ENCODE results near the gene ARMH3.
A peak's percentile ranks its signal among the peaks of the same experiment; 100 is the strongest.

Gene ARMH3

DNA sequence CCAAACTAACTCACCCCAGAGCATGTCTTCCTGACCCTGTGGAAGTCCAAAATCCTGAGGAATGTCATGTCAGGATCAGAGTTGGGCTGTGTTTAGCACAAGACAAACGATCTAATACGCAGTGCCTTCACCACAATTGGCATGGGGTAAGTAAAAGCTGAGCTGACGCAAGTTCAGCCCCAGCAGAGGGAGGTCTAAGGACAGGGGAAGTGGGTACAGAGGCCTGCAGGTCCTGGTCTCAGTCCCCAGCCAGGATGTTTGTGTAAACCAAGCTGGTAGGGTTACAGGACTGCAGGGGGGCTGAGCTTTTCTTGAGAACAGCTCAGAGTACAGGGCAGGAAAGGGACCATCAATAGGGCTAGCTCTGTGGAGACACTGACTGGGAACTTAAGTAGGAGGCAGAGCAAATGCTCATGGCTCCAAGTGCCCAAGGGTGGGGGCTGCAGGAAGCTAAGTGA, 207.1 kb downstream of the ARMH3 start:
- no peak for DNase-seq (ENCODE audit: low spot score)
- TF ChIP-seq, protein P1, sequence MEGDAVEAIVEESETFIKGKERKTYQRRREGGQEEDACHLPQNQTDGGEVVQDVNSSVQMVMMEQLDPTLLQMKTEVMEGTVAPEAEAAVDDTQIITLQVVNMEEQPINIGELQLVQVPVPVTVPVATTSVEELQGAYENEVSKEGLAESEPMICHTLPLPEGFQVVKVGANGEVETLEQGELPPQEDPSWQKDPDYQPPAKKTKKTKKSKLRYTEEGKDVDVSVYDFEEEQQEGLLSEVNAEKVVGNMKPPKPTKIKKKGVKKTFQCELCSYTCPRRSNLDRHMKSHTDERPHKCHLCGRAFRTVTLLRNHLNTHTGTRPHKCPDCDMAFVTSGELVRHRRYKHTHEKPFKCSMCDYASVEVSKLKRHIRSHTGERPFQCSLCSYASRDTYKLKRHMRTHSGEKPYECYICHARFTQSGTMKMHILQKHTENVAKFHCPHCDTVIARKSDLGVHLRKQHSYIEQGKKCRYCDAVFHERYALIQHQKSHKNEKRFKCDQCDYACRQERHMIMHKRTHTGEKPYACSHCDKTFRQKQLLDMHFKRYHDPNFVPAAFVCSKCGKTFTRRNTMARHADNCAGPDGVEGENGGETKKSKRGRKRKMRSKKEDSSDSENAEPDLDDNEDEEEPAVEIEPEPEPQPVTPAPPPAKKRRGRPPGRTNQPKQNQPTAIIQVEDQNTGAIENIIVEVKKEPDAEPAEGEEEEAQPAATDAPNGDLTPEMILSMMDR (IDR thresholded peaks at IDR 0.05; ENCODE audit: extremely low read depth, insufficient read depth, missing control alignments): no peak
- in situ Hi-C loops (cut with MboI; ENCODE audit: low pct_unique_long_range_greater_than_20kb, low sequenced_read_pairs, unreplicated experiment): loop anchor here (10.0 kb wide), 1 partner anchor 46 kb away; no protein-coding TSS in a partner anchor

DNA sequence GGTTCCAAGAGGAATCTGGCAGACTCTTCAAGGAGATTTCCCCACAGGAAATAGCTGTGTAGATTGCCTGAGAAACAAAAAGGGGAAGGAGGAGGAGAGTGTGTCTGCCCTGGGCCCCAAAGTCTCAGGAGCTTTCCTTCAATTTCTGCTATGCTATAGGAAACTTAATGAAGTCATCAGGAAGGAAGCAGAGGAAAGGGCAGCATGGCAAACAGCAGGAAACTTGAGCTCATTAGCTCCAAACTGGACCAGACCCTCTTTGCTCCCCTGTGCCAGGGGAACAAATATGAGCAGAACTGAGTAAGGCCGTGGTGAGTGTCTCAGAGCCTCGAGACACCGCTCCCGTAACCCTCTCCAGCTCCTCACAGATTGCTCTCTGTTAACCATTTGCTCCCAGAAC, 207.6 kb downstream of the ARMH3 start:
- in situ Hi-C loops (cut with MboI; ENCODE audit: low pct_unique_long_range_greater_than_20kb, low sequenced_read_pairs, unreplicated experiment): loop anchor here (10.0 kb wide), 1 partner anchor 46 kb away; no protein-coding TSS in a partner anchor
- no peak for DNase-seq (ENCODE audit: low spot score)
- TF ChIP-seq, protein P1 (IDR thresholded peaks at IDR 0.05; ENCODE audit: extremely low read depth, insufficient read depth, missing control alignments): no peak

DNA sequence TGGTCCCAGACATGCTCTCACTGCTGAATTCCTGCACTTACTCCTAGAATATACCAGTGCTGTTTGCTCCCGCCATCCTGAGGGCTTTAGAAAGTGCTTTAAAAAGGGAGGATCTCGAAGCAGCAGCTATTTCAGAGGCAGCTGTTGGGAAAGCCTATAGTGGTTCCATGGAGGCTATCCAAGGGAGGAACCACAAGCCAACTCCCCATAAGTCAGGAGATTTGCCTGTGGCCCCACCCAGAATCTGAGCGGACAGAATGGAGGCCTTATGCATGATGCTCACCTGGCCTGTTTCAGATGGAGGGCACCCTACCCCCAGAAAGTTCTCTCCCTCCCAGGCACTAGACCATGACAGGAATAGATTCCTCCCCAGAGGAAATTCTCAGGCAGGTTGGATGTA, 210.1 kb downstream of the ARMH3 start:
- no peak for DNase-seq (ENCODE audit: low spot score)
- in situ Hi-C loops (cut with MboI; ENCODE audit: low pct_unique_long_range_greater_than_20kb, low sequenced_read_pairs, unreplicated experiment): loop anchor here (10.0 kb wide), 1 partner anchor 49 kb away; no protein-coding TSS in a partner anchor
- TF ChIP-seq, protein P1 (IDR thresholded peaks at IDR 0.05; ENCODE audit: extremely low read depth, insufficient read depth, missing control alignments): no peak

DNA sequence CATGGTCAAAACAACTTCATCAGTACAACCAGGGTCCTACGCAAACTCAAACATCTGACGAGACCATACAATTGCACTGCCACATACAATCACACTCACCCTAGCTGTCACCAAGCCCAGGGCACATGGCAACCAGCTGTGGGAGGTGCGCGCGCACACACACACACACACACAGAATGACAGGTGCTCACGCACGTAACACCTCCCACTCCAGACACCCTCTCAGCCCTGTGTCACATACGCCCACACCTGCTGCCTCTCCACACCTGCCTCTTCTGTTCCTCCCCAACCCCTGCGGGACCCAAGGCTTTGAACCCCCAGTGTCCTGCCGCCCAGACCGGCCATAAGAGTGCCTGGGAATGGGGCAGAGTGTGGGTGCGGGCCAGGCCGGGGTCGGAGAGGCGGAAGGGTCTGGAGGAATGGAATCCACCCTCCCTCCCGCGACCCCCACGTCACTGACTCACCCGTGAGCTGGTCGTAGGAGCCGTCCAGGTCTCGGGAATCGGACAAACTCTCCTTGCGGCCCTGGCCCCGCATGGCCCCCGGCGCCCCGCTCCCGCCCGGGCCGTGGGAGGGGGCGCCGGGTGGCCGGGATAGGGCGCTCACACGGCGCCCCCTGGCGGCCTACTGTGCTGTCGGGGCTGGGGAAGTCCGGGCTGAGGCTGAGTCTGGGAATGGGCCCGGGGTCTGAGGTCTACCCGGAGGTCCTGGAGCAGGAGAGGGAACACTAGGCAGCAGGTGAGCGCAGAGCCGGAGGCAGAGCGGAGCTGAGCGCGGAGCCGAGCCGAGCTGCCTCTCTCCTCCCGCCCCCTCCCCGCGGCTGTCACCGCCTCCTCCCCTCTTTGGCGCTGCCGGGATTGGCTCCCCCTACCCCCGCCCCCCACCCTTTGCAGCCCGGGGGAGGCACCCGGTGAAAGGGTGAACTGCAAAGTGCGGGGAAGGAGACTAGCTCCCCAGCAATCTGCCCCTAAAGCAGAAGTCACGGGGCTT, 212.6 kb downstream of the ARMH3 start, which contains the start of gene KCNIP2:
KCNIP2 (minus strand) TSS at position 769 of the 990 bp plus-strand sequence; CDS start at position 537, 232 bp downstream.
- DNase-seq (ENCODE audit: low spot score): peak; percentile 91
- TF ChIP-seq, protein P1 (IDR thresholded peaks at IDR 0.05; ENCODE audit: extremely low read depth, insufficient read depth, missing control alignments): peak; percentile 72
- in situ Hi-C loops (cut with MboI; ENCODE audit: low pct_unique_long_range_greater_than_20kb, low sequenced_read_pairs, unreplicated experiment): loop anchor here (10.0 kb wide), 1 partner anchor 51 kb away; no protein-coding TSS in a partner anchor

DNA sequence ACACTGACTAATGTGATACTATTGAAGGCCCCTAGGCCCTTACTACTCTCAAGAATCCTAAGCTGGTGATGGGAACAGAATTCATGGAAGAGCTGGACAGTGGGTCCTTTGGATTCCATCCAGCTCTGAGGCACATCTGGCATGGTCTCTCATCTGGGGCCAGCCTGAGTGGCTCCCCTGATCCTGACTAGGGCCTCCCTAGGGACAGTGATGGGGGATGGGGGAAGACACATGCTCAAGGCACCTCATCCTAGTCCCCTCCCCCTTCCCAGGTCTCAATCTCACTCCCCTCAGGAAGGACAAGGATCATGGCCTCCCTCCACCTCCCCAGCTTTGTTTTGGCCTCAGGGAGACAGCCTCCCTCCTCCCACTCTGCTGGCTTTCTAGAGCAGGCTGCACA, 214.1 kb downstream of the ARMH3 start:
- TF ChIP-seq, protein P1 (IDR thresholded peaks at IDR 0.05; ENCODE audit: extremely low read depth, insufficient read depth, missing control alignments): no peak
- DNase-seq (ENCODE audit: low spot score): peak; percentile 23
- in situ Hi-C loops (cut with MboI; ENCODE audit: low pct_unique_long_range_greater_than_20kb, low sequenced_read_pairs, unreplicated experiment): loop anchor here (10.0 kb wide), 1 partner anchor 53 kb away; no protein-coding TSS in a partner anchor

DNA sequence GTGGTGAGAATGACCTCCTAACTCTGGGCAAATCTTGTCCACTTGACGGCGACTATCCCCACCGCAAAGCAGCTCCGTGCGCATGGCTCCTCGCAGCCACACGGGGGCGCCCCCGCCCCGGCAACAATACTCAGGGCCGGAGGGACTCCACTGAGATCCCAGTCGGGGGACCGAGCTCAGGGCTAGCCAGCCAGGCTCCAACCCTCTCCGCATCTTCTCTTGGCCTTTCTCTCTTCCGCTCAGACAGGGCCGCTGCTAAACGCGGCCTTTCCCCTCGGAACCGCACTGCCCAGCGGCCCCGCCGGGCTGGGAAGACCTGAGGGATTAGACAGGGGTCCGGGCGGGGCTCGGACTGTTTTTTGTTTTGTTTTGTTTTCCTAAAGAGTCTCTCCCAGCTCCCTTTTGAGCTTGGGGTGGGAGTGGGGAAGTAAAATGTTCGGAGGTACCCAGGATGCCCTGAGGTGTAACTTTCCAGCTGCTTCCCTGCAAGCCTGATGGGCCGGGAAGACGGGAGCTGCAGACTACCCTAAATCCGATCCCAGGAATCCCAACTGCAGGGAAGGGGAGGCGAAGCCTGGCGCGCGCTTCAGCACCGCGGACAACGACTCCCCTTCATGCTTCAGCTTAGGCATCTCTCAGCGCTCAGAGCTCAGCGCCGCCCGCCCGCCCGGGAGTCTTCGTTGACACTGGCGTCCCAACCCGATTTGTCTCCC, 215.1 kb downstream of the ARMH3 start:
- TF ChIP-seq, protein P1 (IDR thresholded peaks at IDR 0.05; ENCODE audit: extremely low read depth, insufficient read depth, missing control alignments): peak; percentile 99
- in situ Hi-C loops (cut with MboI; ENCODE audit: low pct_unique_long_range_greater_than_20kb, low sequenced_read_pairs, unreplicated experiment): loop anchor here (10.0 kb wide), 1 partner anchor 54 kb away; no protein-coding TSS in a partner anchor
- DNase-seq (ENCODE audit: low spot score): peak; percentile 92
